ENCODE data around the gene SPON1.
A peak's percentile ranks its signal among the peaks of the same experiment; 100 is the strongest.

SPON1 gene

DNA sequence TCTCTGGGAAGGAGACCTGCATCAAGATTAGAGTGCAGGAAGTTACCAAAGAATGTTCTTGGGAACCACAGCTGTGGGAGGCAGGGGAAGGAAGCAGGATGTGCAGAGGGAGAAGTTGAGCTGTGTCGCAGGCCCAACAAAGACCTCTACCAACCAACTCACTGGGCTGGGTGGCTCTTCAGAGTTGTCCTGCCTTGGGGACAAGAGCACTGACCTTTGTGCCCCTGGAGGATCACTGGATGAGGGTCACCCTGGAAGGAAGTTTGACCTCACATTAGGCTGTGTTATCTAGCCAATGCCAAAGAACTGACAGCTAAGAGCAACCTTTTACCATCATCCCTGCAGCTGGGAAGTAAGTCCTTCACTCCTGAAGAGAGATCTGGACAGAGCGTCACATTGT, 265.8 kb downstream of the SPON1 start:
- Histone ChIP-seq H3K36me3 (ENCODE audit: insufficient read depth, low read length) (no peaks in the 10 kb centered on the region), H3K9ac (ENCODE audit: low read depth, low read length) (no peak overlapping the region), H3K9me3 (ENCODE audit: control insufficient read depth, insufficient read depth, low read length) (no peaks in the 10 kb centered on the region), H3K4me1 (ENCODE audit: insufficient read depth, low read length) (peaks cover 36% of the 10 kb centered on the region)

DNA sequence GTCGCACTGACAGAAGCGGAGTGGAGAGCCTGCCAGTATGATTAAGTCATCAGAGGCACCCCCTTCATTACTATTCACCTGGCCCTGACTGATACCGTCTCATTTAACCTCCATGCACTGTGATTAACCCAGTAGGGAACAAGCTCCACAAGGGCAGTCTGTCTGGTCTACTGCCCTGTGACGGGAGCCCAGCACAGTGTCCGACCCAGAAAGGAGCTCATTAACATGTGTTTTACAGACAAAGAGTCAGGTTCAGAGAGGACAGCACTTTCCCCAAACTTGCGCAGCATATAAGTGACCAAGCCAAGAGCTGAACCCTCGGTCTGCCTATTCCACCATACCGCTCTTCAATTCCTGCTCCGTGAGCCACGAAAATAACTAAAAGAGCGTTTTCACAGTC, 266.9 kb downstream of the SPON1 start:
- Histone ChIP-seq H3K4me1 (ENCODE audit: insufficient read depth, low read length) (peaks cover 27% of the 10 kb centered on the region), H3K9ac (ENCODE audit: low read depth, low read length) (peak overlapping the region; percentile 2; the same call in 1 of the 2 replicates), H3K36me3 (ENCODE audit: insufficient read depth, low read length) (no peaks in the 10 kb centered on the region), H3K9me3 (ENCODE audit: control insufficient read depth, insufficient read depth, low read length) (no peaks in the 10 kb centered on the region)

DNA sequence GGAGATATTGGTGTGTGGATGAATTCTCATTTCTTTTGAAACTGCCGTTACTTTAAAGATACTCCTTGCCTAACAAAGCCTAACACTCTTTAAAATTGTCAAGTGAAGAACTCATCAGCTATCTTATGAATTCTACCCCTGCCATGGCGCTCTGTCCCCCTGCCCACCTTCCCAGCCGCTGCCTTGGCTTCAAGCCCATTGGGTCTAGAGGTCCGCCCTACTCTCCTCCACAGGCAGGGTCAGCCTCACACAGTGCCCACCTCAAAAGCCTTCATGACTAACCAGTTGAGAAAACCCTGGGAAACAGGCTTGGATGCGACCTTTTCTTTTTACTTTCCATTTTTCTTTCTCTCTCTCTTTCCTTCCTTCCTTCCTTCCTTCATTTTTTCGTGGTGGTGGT, 267.9 kb downstream of the SPON1 start:
- H3K4me1 ChIP-seq (ENCODE audit: insufficient read depth, low read length), result peaks cover 24% of the 10 kb centered on the region
- no peaks in the 10 kb centered on the region for H3K36me3 ChIP-seq (ENCODE audit: insufficient read depth, low read length)
- no peaks in the 10 kb centered on the region for H3K9me3 ChIP-seq (ENCODE audit: control insufficient read depth, insufficient read depth, low read length)
- H3K9ac ChIP-seq (ENCODE audit: low read depth, low read length), result no peak overlapping the region

DNA sequence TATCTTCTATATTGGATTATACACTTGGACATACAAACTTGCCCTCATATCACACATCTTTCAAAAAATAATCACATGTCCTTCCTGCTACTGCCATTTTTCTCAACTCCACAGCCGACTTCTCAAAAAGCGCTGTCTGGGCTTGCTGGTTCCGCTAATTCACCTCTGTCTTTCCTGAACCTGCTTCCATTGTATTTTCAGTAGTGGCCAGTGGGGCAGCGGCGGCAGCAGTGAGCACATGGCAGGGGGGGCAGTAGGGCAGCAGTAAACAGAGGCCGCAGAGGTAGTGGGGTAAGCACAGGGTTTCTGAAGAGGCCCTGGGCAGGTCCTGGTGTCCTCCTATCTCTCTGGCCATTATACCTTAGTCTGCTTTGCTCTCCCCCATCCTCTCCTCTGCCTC, 270.1 kb downstream of the SPON1 start:
- no peaks in the 10 kb centered on the region for H3K36me3 ChIP-seq (ENCODE audit: insufficient read depth, low read length)
- H3K9ac ChIP-seq (ENCODE audit: low read depth, low read length), result no peak overlapping the region

DNA sequence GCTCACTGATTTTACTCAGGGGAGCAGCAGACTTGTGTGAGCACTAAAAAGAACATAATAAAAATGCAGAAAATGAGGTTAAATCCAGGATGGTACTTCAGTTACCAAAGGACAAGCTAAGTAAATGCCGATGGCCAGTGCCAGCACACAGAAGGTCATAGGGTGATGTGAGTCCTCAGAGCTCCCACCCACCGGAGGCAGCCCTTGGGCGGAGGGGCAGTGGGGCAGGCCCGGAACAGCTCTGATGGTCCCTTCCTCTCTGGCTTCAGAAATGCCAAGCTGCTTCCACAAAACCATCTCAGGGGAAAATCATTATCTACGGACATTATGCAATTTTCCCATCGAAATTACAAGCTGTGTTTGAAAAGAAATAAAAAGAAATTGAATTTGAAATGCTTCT, 271.9 kb downstream of the SPON1 start:
- Histone ChIP-seq H3K4me1 (ENCODE audit: insufficient read depth, low read length) (peaks cover 12% of the 10 kb centered on the region), H3K9ac (ENCODE audit: low read depth, low read length) (no peak overlapping the region), H3K36me3 (ENCODE audit: insufficient read depth, low read length) (no peaks in the 10 kb centered on the region), H3K9me3 (ENCODE audit: control insufficient read depth, insufficient read depth, low read length) (no peaks in the 10 kb centered on the region)

More for the DNA sequence above, 270.1 kb downstream of the SPON1 start:
- no peaks in the 10 kb centered on the region for H3K9me3 ChIP-seq (ENCODE audit: control insufficient read depth, insufficient read depth, low read length)
- peaks cover 24% of the 10 kb centered on the region for H3K4me1 ChIP-seq (ENCODE audit: insufficient read depth, low read length)

DNA sequence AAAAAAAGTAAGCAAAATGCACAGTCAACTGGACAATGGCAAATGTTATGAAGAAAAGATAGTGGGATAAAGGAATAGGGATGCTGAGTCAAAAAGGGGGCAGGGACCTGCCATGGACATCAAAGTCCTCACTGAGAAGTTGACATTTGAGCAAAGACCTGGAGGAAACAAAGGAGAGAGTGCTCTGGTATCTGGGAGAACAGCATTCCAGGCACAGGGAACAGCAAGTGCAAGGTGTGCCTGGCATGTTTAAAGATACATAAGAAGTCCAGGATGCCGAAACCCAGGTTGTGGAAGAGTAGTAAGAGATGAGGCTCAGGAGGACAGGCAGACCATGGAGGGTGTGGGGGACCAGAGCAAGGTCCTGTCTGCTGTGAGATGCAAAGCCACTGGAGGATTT, 273.2 kb downstream of the SPON1 start:
- Histone ChIP-seq H3K36me3 (ENCODE audit: insufficient read depth, low read length) (no peaks in the 10 kb centered on the region), H3K9ac (ENCODE audit: low read depth, low read length) (no peak overlapping the region)

DNA sequence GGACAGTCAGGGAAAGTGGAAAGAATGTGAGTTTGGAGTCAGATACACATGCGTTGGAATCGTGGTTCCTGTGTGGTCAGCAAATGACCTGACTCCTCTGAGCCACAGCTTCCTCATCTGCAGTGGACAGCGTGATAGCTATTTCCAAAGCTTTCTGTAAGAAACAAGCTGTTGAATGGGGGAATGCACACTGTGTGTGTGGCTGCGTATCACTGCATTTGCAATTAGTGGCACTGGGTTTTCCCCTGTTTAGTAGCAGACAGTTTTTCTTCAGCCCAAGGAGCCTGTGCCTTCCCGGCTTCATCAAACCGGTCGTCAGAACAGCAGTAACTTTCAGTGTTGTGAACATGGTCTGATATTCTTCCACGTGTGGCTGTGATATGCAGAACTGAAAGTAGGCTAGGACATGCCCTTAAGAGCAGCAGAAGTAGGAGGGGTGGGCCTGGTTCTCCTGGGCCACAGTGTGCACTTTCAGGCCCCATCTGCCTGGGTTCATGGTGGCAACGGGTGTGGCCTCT, 275.0 kb downstream of the SPON1 start:
- Histone ChIP-seq H3K9ac (ENCODE audit: low read depth, low read length) (no peak overlapping the region), H3K9me3 (ENCODE audit: control insufficient read depth, insufficient read depth, low read length) (no peaks in the 10 kb centered on the region), H3K4me1 (ENCODE audit: insufficient read depth, low read length) (peaks cover under 1% of the 10 kb centered on the region), H3K36me3 (ENCODE audit: insufficient read depth, low read length) (no peaks in the 10 kb centered on the region)

More for the DNA sequence above, 273.2 kb downstream of the SPON1 start:
- Histone ChIP-seq H3K4me1 (ENCODE audit: insufficient read depth, low read length) (peaks cover 3% of the 10 kb centered on the region), H3K9me3 (ENCODE audit: control insufficient read depth, insufficient read depth, low read length) (no peaks in the 10 kb centered on the region)

DNA sequence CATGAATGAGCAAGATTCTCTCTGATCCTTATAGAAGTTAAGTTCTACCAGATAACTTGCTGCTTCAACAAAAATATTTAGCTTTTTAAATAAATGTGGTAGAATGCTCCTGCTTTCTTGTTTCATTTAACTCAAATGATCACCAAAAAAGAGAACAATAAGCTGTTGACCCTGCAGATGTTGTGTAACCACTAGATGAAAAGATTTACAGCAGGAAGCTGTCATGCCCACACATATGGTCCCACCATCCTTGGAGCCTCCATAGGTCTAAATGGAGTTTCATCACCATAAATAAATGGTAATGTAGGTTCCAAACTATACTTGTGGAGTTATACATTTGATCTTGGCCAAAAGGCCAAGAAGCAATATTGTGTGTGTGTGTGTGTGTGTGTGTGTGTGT, 277.7 kb downstream of the SPON1 start:
- Histone ChIP-seq H3K36me3 (ENCODE audit: insufficient read depth, low read length) (no peaks in the 10 kb centered on the region), H3K9me3 (ENCODE audit: control insufficient read depth, insufficient read depth, low read length) (no peaks in the 10 kb centered on the region), H3K9ac (ENCODE audit: low read depth, low read length) (no peak overlapping the region), H3K4me1 (ENCODE audit: insufficient read depth, low read length) (no peaks in the 10 kb centered on the region; the same call in 1 of the 2 replicates)

DNA sequence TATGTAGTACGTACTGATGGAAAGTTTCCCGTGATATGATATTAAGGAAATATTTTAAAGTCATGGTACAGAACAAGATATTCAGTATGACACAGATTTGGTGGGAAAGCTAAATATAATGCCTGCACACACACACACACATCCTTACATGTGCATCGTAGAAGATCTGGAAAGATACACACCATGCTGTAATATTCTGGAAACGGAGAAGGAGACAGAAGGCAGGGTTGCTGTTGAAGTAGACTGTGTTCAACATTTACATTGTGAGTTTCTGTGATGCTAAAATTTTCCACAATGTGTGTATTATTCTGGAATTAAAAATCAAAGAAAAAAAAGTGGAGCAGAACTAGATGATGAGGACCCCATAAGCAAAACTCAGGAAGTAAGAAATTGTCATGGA, 278.4 kb downstream of the SPON1 start:
- no peaks in the 10 kb centered on the region for H3K36me3 ChIP-seq (ENCODE audit: insufficient read depth, low read length)
- H3K9ac ChIP-seq (ENCODE audit: low read depth, low read length), result no peak overlapping the region
- no peaks in the 10 kb centered on the region; the same call in 1 of the 2 replicates for H3K4me1 ChIP-seq (ENCODE audit: insufficient read depth, low read length)
- H3K9me3 ChIP-seq (ENCODE audit: control insufficient read depth, insufficient read depth, low read length), result no peaks in the 10 kb centered on the region

DNA sequence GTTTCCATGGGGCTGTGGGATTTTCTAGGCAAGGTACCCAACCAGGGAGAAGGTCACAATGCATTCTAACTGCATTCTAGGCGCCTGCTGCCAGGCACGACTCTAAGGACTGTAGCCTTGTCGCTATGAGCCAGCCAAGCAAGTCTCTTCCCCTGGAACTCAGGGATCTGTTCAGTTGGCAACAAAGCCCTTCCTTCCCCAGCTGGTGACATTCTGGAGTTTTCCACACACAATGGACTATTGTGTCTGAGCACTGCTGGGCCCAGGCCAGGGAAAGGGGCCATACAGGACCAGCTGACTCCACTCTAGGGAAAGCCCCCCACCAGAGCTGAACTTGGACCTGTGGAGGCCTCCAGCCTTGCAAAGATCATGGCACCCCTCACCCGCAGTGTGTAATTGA, 279.7 kb downstream of the SPON1 start:
- H3K9ac ChIP-seq (ENCODE audit: low read depth, low read length), result no peak overlapping the region
- H3K4me1 ChIP-seq (ENCODE audit: insufficient read depth, low read length), result no peaks in the 10 kb centered on the region; the same call in 1 of the 2 replicates
- H3K9me3 ChIP-seq (ENCODE audit: control insufficient read depth, insufficient read depth, low read length), result no peaks in the 10 kb centered on the region
- no peaks in the 10 kb centered on the region for H3K36me3 ChIP-seq (ENCODE audit: insufficient read depth, low read length)

DNA sequence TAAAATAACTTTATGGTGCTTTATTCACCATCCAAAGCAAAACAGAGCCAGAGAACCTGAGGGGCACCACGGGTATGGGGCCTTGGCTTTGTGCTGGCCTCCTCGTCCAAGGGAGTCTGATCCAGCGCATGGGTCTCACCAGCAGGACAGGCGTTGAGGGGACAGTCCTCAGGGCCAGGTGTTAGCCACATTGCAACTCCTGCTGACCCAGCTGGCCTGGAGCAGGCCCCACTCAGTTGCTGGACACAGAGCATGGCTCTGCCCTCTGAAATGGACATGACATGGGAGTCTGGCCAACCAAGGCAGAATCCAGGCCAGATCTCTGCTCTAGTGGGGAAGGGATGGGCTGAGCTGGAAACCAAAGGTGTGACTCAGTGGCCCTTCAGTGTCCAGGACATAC, 280.2 kb downstream of the SPON1 start:
- H3K9me3 ChIP-seq (ENCODE audit: control insufficient read depth, insufficient read depth, low read length), result no peaks in the 10 kb centered on the region
- no peak overlapping the region for H3K9ac ChIP-seq (ENCODE audit: low read depth, low read length)
- no peaks in the 10 kb centered on the region for H3K36me3 ChIP-seq (ENCODE audit: insufficient read depth, low read length)
- H3K4me1 ChIP-seq (ENCODE audit: insufficient read depth, low read length), result peaks cover 2% of the 10 kb centered on the region; the same call in 1 of the 2 replicates

DNA sequence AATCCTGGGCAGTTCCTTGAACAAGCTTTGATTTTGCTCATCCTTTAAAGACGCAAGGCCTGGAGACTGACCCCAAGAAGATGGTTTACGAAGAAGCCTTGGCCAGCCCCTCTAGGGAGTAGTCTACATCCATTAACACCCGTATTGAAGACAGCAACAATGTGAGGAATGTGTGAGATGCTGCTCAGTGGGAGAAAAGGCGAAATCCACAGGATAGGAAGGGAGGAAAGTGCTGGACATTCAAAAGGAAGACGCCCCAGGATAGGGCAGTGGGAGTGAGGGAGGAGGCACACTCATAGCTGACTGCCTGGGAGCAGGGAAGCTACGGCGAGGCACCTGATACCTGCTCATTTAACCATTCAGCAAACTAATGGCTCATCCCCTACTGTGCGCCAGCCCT, 282.4 kb downstream of the SPON1 start:
- Histone ChIP-seq H3K9ac (ENCODE audit: low read depth, low read length) (no peak overlapping the region), H3K9me3 (ENCODE audit: control insufficient read depth, insufficient read depth, low read length) (no peaks in the 10 kb centered on the region), H3K36me3 (ENCODE audit: insufficient read depth, low read length) (no peaks in the 10 kb centered on the region), H3K4me1 (ENCODE audit: insufficient read depth, low read length) (peaks cover 14% of the 10 kb centered on the region; the same call in 1 of the 2 replicates)

DNA sequence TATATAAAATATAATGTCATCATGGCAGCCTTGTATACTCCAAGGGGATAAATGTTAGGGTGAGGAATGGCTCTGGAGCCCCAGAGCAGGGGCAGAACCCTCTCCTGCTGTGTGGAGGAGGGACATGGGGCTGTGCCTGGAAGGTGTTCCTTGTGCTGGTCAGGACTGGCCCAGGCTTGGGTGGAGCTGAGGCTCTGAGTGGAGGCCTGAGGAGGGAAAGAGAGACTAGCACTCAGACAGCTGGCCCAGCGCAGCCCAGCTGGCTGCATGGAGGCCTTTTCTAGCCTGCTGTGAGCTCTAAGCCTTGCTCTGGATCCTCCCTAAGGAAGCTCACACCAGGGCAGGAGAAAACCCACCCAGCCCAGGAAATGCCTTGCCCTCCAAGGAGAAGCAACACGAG, 282.9 kb downstream of the SPON1 start:
- Histone ChIP-seq H3K4me1 (ENCODE audit: insufficient read depth, low read length) (peaks cover 14% of the 10 kb centered on the region; the same call in 1 of the 2 replicates), H3K36me3 (ENCODE audit: insufficient read depth, low read length) (no peaks in the 10 kb centered on the region), H3K9ac (ENCODE audit: low read depth, low read length) (no peak overlapping the region), H3K9me3 (ENCODE audit: control insufficient read depth, insufficient read depth, low read length) (no peaks in the 10 kb centered on the region)

DNA sequence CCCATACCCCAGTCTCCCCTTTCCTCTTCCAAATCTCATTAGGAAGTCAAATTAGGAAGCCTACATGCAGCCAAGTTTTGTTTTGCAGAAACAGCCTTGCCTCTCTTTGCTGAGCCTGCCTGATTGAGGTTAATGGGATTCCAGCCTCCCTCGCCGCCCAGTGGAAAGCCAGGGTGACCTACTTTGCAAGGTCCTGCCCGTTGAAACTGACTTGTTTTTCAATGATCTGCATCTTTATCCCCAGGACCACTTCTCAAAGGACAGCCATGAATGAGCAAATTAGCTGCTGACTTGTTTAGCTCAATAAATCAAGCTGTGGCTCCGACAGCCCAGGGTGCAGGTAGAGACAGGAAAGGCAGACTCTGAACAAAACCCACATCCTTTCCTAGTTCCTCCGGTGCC, 286.1 kb downstream of the SPON1 start:
- peaks cover 14% of the 10 kb centered on the region; the same call in 1 of the 2 replicates for H3K4me1 ChIP-seq (ENCODE audit: insufficient read depth, low read length)
- H3K9ac ChIP-seq (ENCODE audit: low read depth, low read length), result no peak overlapping the region
- no peaks in the 10 kb centered on the region for H3K9me3 ChIP-seq (ENCODE audit: control insufficient read depth, insufficient read depth, low read length)
- no peaks in the 10 kb centered on the region for H3K36me3 ChIP-seq (ENCODE audit: insufficient read depth, low read length)

DNA sequence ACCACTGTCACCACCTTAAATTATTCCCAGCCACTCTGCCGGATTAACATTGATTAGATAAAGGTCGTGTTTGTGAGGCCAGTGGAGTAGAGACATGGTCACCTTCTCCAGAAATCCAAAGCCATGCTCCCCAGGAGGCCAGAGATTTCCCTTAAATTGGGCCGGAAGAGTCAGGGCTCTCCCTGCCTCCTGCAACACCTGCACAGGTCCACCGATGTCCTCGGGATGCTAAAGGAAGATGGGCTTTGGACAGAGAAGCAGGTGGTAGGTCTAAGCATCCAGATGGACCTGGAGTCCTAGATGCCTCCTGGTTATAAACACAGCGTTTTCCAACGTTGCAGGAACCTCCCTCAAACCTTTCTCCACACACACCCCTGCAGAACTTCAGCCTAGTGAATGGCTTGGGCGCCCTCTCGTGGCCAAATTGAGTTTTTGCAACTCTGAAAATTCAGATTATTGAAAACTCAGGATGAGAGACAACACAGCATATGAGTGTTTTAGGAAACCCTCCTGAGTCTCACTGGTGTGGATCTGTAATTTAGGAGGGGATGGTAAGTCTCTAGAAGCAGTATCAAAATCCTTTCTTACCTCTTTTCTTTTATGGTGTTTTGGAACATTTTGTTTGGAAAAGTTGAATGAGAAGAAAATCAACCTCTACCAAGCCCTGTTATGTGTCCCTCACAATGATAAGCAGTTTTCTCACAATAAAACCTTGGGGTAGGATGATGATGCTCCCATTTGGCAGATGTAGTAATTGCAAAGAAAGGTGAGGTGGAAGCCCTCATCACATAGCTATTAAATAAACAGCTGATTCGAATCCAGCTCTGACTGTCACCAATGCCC, 286.8 kb downstream of the SPON1 start:
- H3K36me3 ChIP-seq (ENCODE audit: insufficient read depth, low read length), result no peaks in the 10 kb centered on the region
- H3K9me3 ChIP-seq (ENCODE audit: control insufficient read depth, insufficient read depth, low read length), result no peaks in the 10 kb centered on the region
- peaks cover 14% of the 10 kb centered on the region; the same call in 1 of the 2 replicates for H3K4me1 ChIP-seq (ENCODE audit: insufficient read depth, low read length)
- H3K9ac ChIP-seq (ENCODE audit: low read depth, low read length), result no peak overlapping the region

Measured in ES-I3 (cell line).